Transverse colon (tissue), 4 donors: ENCODE measurements around the gene CABLES2. TPM values are rescaled to one million over a fixed set of nuclear protein-coding genes. Genes with fewer than 3 reads are reported as not detected.
A peak's percentile ranks its signal among the peaks of the same experiment; 100 is the strongest.

Experiments used
- DNase-seq: peaks from one replicate; pipeline ENCODE4 v3.0.0-alpha.2; 2019
- H3K27ac ChIP-seq, 4 donors: fragments of 200-600 bp; sonication (generic); 2 replicates each; pipeline ENCODE4 v1.5.1; 2016 to 2018; ENCODE audit warnings: inconsistent platforms in 4 of 4
- H3K27me3 ChIP-seq: fragments of 200-600 bp; sonication (generic); 2 replicates; pipeline ENCODE4 v1.5.1; 2017; ENCODE audit warnings: inconsistent platforms
- H3K36me3 ChIP-seq, 4 donors: fragments of 200-600 bp; sonication (generic); 2 replicates each; pipeline ENCODE4 v1.5.1; 2017 to 2019; ENCODE audit warnings: inconsistent platforms in 4 of 4
- H3K4me1 ChIP-seq, 4 donors: fragments of 200-600 bp; sonication (generic); 2 replicates each; pipeline ENCODE4 v1.5.1; 2017 to 2020; ENCODE audit warnings: inconsistent platforms in 4 of 4
- H3K4me3 ChIP-seq, 4 donors: fragments of 200-600 bp; sonication (generic); 1 replicate in 1 of 4; 2 replicates in 3 of 4; pipeline versions ENCODE4 v1.5.1 to v1.6.1; 2017 to 2019; ENCODE audit warnings: inconsistent platforms in 4 of 4
- H3K9me3 ChIP-seq, 2 donors: fragments of 200-600 bp; sonication (generic); 2 replicates each; pipeline ENCODE4 v1.5.1; 2017 to 2019; ENCODE audit warnings: inconsistent platforms in 2 of 2
- CTCF ChIP-seq, 5 experiments: fragments of 200-600 bp in 3 of 5; fragments of 450-650 bp in 2 of 5; sonication (generic) in 3 of 5; IDR thresholded peaks; 1 replicate in 2 of 5; 2 replicates in 3 of 5; pipeline ENCODE4 v1.5.1; 2016 to 2017; ENCODE audit warnings: antibody characterized with exemption in 5 of 5, inconsistent platforms in 3 of 5, mild to moderate bottlenecking in 2 of 5, moderate library complexity in 1 of 5
- EP300 ChIP-seq: sonication (generic); formaldehyde crosslinking; IDR thresholded peaks from one replicate; pipeline ENCODE4 v1.6.1; 2017; ENCODE audit warnings: antibody characterized with exemption, low read depth
- POLR2A ChIP-seq: fragments of 450-650 bp; IDR thresholded peaks from one replicate; pipeline ENCODE4 v1.6.1; 2016; ENCODE audit warnings: antibody characterized with exemption, mild to moderate bottlenecking, moderate library complexity
- POLR2AphosphoS5 ChIP-seq, 3 donors: sonication (generic); formaldehyde crosslinking; IDR thresholded peaks; one replicate each; pipeline ENCODE4 v1.6.1; 2016; ENCODE audit warnings: antibody characterized with exemption in 3 of 3
- WGBS, 2 donors: methylation state at CpG; one replicate each; pipeline ENCODE4 v1.1.5; 2018; ENCODE audit warnings: low coverage in 1 of 2; 5-methylcytosine and 5-hydroxymethylcytosine counted together
- in situ Hi-C, 4 donors: fragments of 200-750 bp; cut with MboI; loops; one replicate each; pipeline versions ENCODE4 v1.15.0 to v1.15.1; 2017; ENCODE audit warnings: low sequenced_read_pairs in 3 of 4, low pct_ligation_motif_present in 1 of 4, low pct_unique_long_range_greater_than_20kb in 1 of 4
- intact Hi-C: fragments of 100-400 bp; cut with DNase I; formaldehyde crosslinking; loops from one replicate; pipeline ENCODE4 v1.15.1; 2023; ENCODE audit warnings: low total_unique reads
- total RNA-seq, 4 donors: library from RNA; depleted of rRNA; stranded (reverse); fragments of >200 nt; gene quantifications; one replicate each; pipeline ENCODE4 v1.1.0, GENCODE V29; 2016

The CABLES2 gene
- total RNA-seq, 4 donors from 2014 or later = 3.7 to 10.1 (median 8.5) TPM

- Histone ChIP-seq H3K9me3 (no peaks in the 10 kb centered on the region), H3K36me3 (no peaks in the 10 kb centered on the region), H3K27me3 (peaks cover 59% of the 10 kb centered on the region), H3K27ac (peak overlapping the region; percentile 86 to 97 (median 88)), H3K4me3 (peak overlapping the region; percentile 43 to 92 (median 70)), H3K4me1 (peaks cover 46 to 84% (median 61%) of the 10 kb centered on the region in 4 donors)
- WGBS, 2 donors = 3% methylated on average over 29 of the region's 72 CpGs; no CpG with 5 or more reads in 1 of the 2 donors
- no peak for DNase-seq
- TF ChIP-seq EP300 (no peak), POLR2A (no peak), CTCF (IDR thresholded peaks at IDR 0.05) (no peak)
- intact Hi-C loops (no loop called here), in situ Hi-C loops (no loop called here)
Observed at GRCh38 chr20:62366370-62367135, 40.5 kb downstream of the CABLES2 start.

GRCh38 chr20:62365814-62366369, 41.2 kb downstream of the CABLES2 start:
- no peaks in the 10 kb centered on the region for H3K9me3 ChIP-seq
- 20% methylated on average over 10 of the region's 10 CpGs; no CpG with 5 or more reads in 1 of the 2 donors for WGBS, 2 donors
- H3K36me3 ChIP-seq = no peaks in the 10 kb centered on the region
- in situ Hi-C loops (no loop called here), intact Hi-C loops (no loop called here)
- H3K4me1 ChIP-seq = peaks cover 53 to 87% (median 60%) of the 10 kb centered on the region in 4 donors
- TF ChIP-seq CTCF (IDR thresholded peaks at IDR 0.05) = no peak
- TF ChIP-seq POLR2AphosphoS5 (IDR thresholded peaks at IDR 0.05) = no peak
- TF ChIP-seq POLR2A = no peak
- TF ChIP-seq EP300 = no peak
- peaks cover 55% of the 10 kb centered on the region for H3K27me3 ChIP-seq
- peak overlapping the region; percentile 43 to 92 (median 70) for H3K4me3 ChIP-seq
- DNase-seq = peak; percentile 28
- peak overlapping the region; percentile 86 to 97 (median 88) for H3K27ac ChIP-seq

- DNase-seq = peak; percentile 17
- H3K27me3 ChIP-seq = peaks cover 48% of the 10 kb centered on the region
- WGBS, 2 donors = 20 to 51% methylated on average over 1 to 25 of the region's 27 CpGs
- no peaks in the 10 kb centered on the region for H3K9me3 ChIP-seq
- TF ChIP-seq CTCF (IDR thresholded peaks at IDR 0.05) (no peak), POLR2AphosphoS5 (IDR thresholded peaks at IDR 0.05) (peak in 2 of 3 donors; percentile 14 to 40), EP300 (no peak), POLR2A (no peak)
- peak overlapping the region; percentile 86 to 97 (median 88) for H3K27ac ChIP-seq
- in situ Hi-C loops (no loop called here), intact Hi-C loops (no loop called here)
- peak overlapping the region in 3 of 4 donors; percentile 43 to 82 (median 58) for H3K4me3 ChIP-seq
- H3K4me1 ChIP-seq = peaks cover 54 to 82% (median 59%) of the 10 kb centered on the region in 4 donors
- H3K36me3 ChIP-seq = no peaks in the 10 kb centered on the region
Observed at GRCh38 chr20:62364911-62365736, 42.0 kb downstream of the CABLES2 start.
